WTC11 (cell line): Measurements from ENCODE around the gene JAZF1. TPM values are rescaled to one million over a fixed set of nuclear protein-coding genes. Genes with fewer than 3 reads are reported as not detected.

ENCODE experiments used
- ATAC-seq: fragments of 200-7000 bp; cut with Tn5 transposase; 2 replicates; pipeline ENCODE4 v1.10.0; 2021; ENCODE audit warnings: mild to moderate bottlenecking, moderate library complexity
- CTCF ChIA-PET: fragments of 300-600 bp; sonication (Branson Sonifier 250); formaldehyde crosslinking; loops from one replicate; lab custom pipeline; 2021; ENCODE audit warnings: antibody characterized with exemption; lab: Charles Lee
- POLR2A ChIA-PET: fragments of 350-600 bp; sonication (Branson Sonifier 250); formaldehyde crosslinking; loops from one replicate; lab custom pipeline; 2021; ENCODE audit warnings: antibody characterized with exemption; lab: Charles Lee
- DNase-seq: peaks from one replicate; pipeline ENCODE4 v3.0.0; 2021; ENCODE audit warnings: low spot score
- H3K27ac Mint-ChIP-seq: 2 replicates; pipeline ENCODE4 v1.8.0; 2021; ENCODE audit warnings: mixed read lengths
- H3K27me3 Mint-ChIP-seq: 2 replicates; pipeline ENCODE4 v1.8.0; 2021; ENCODE audit warnings: low read depth, mild to moderate bottlenecking, moderate library complexity, mixed read lengths
- H3K36me3 Mint-ChIP-seq: 2 replicates; pipeline ENCODE4 v1.8.0; 2021; ENCODE audit warnings: mixed read lengths
- H3K4me1 Mint-ChIP-seq: 2 replicates; pipeline ENCODE4 v1.8.0; 2022; ENCODE audit warnings: mixed read lengths
- H3K4me3 Mint-ChIP-seq: 2 replicates; pipeline ENCODE4 v1.8.0; 2021; ENCODE audit warnings: mild to moderate bottlenecking, moderate library complexity, mixed read lengths
- H3K9me3 Mint-ChIP-seq: 2 replicates; pipeline ENCODE4 v1.8.0; 2021; ENCODE audit warnings: mixed read lengths
- HMGA2 ChIP-seq: fragments of 250-450 bp; sonication (Bioruptor Pico); IDR thresholded peaks from 2 replicates; pipeline ENCODE4 v1.4.0; 2021; ENCODE audit warnings: mild to moderate bottlenecking, moderate library complexity
- NR2C2 ChIP-seq: sonication (generic); formaldehyde crosslinking; IDR thresholded peaks from 2 replicates; pipeline ENCODE4 v1.8.0; 2022; ENCODE audit warnings: mild to moderate bottlenecking, missing genetic modification reagents
- TEAD4 ChIP-seq: sonication (generic); formaldehyde crosslinking; IDR thresholded peaks from 2 replicates; pipeline ENCODE4 v1.8.0; 2022; ENCODE audit warnings: mild to moderate bottlenecking, missing genetic modification reagents
- ZBTB21 ChIP-seq: sonication (generic); formaldehyde crosslinking; IDR thresholded peaks from 2 replicates; pipeline ENCODE4 v1.8.1; 2023; ENCODE audit warnings: mild to moderate bottlenecking, missing genetic modification reagents, borderline replicate concordance
- total RNA-seq: library from RNA; stranded (reverse); gene quantifications from 3 replicates; pipeline ENCODE4 v1.2.3, GENCODE V29; 2021
- TF ChIP-seq, protein P1 (sequence below): sonication (generic); formaldehyde crosslinking; IDR thresholded peaks from 2 replicates; pipeline ENCODE4 v1.8.1; 2022; ENCODE audit warnings: mild to moderate bottlenecking, moderate library complexity, missing genetic modification reagents
- TF ChIP-seq, protein P2 (sequence below): sonication (generic); formaldehyde crosslinking; IDR thresholded peaks from 2 replicates; pipeline ENCODE4 v1.8.0; 2022; ENCODE audit warnings: mild to moderate bottlenecking, missing genetic modification reagents
- TF ChIP-seq, protein P3 (sequence below): sonication (generic); formaldehyde crosslinking; IDR thresholded peaks from 2 replicates; pipeline ENCODE4 v1.8.0; 2022; ENCODE audit warnings: missing genetic modification reagents
- TF ChIP-seq, protein P4 (sequence below): fragments of 250-450 bp; sonication (Bioruptor Pico); IDR thresholded peaks from 2 replicates; pipeline ENCODE4 v1.9.0; 2021; ENCODE audit warnings: mild to moderate bottlenecking, borderline replicate concordance
- TF ChIP-seq, protein P5 (sequence below): sonication (generic); formaldehyde crosslinking; IDR thresholded peaks from 2 replicates; pipeline ENCODE4 v1.8.0; 2023; ENCODE audit warnings: missing genetic modification reagents

The JAZF1 gene
- total RNA-seq, 1 experiment from 2014 or later: 19.0 TPM

DNA sequence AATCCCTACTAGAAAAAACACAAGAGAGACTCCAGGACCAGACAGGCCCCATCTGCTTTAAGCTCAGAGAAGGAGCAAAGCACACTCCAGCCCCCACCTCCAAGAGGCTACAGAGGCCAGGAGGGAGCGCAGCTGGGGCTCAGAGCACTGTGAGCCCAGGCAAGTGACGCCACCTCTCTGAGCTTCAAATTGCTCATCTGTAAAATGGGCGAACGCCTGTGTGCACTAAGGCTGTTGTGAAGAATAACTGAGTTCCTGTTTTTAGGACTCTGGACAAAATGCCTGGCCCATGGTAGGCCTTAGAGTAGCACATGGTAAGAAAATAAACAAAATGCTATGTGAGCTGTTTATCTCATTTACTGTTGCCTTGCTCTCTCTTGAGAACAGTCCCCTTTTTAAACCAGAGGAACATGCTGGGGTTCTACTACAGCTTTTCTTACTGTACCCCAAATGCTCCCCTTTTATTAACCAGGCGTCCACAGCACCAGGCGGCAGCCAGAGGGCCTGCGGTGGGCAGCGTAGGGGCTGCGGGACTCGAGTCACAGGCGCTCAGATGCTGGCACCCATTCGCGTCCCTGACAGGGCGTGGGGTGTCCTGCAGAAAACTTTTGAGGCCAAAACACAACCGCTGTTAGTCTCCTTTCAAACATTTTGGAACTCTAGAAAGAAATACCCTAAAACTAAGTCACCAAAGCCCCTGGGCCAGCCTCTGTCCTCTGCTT is 336.9 kb downstream of the JAZF1 start (continued):
- TF ChIP-seq, protein P1, sequence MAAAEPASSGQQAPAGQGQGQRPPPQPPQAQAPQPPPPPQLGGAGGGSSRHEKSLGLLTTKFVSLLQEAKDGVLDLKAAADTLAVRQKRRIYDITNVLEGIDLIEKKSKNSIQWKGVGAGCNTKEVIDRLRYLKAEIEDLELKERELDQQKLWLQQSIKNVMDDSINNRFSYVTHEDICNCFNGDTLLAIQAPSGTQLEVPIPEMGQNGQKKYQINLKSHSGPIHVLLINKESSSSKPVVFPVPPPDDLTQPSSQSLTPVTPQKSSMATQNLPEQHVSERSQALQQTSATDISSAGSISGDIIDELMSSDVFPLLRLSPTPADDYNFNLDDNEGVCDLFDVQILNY: no peak
- no peak for TF ChIP-seq NR2C2 (CRISPR knock-in tag)
- TF ChIP-seq, all 79 proteins: peak for 0

GRCh38 chr7:27842851-27843250 is 337.7 kb downstream of the JAZF1 start:
- TF ChIP-seq, protein P2, sequence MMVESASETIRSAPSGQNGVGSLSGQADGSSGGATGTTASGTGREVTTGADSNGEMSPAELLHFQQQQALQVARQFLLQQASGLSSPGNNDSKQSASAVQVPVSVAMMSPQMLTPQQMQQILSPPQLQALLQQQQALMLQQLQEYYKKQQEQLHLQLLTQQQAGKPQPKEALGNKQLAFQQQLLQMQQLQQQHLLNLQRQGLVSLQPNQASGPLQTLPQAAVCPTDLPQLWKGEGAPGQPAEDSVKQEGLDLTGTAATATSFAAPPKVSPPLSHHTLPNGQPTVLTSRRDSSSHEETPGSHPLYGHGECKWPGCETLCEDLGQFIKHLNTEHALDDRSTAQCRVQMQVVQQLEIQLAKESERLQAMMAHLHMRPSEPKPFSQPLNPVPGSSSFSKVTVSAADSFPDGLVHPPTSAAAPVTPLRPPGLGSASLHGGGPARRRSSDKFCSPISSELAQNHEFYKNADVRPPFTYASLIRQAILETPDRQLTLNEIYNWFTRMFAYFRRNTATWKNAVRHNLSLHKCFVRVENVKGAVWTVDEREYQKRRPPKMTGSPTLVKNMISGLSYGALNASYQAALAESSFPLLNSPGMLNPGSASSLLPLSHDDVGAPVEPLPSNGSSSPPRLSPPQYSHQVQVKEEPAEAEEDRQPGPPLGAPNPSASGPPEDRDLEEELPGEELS (CRISPR knock-in tag): no peak
- TF ChIP-seq, protein P3, sequence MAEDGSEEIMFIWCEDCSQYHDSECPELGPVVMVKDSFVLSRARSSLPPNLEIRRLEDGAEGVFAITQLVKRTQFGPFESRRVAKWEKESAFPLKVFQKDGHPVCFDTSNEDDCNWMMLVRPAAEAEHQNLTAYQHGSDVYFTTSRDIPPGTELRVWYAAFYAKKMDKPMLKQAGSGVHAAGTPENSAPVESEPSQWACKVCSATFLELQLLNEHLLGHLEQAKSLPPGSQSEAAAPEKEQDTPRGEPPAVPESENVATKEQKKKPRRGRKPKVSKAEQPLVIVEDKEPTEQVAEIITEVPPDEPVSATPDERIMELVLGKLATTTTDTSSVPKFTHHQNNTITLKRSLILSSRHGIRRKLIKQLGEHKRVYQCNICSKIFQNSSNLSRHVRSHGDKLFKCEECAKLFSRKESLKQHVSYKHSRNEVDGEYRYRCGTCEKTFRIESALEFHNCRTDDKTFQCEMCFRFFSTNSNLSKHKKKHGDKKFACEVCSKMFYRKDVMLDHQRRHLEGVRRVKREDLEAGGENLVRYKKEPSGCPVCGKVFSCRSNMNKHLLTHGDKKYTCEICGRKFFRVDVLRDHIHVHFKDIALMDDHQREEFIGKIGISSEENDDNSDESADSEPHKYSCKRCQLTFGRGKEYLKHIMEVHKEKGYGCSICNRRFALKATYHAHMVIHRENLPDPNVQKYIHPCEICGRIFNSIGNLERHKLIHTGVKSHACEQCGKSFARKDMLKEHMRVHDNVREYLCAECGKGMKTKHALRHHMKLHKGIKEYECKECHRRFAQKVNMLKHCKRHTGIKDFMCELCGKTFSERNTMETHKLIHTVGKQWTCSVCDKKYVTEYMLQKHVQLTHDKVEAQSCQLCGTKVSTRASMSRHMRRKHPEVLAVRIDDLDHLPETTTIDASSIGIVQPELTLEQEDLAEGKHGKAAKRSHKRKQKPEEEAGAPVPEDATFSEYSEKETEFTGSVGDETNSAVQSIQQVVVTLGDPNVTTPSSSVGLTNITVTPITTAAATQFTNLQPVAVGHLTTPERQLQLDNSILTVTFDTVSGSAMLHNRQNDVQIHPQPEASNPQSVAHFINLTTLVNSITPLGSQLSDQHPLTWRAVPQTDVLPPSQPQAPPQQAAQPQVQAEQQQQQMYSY: no peak
- TF ChIP-seq HMGA2 (CRISPR knock-in tag) (no peak), ZBTB21 (CRISPR knock-in tag) (no peak), TEAD4 (CRISPR knock-in tag) (no peak)
- TF ChIP-seq, protein P4, sequence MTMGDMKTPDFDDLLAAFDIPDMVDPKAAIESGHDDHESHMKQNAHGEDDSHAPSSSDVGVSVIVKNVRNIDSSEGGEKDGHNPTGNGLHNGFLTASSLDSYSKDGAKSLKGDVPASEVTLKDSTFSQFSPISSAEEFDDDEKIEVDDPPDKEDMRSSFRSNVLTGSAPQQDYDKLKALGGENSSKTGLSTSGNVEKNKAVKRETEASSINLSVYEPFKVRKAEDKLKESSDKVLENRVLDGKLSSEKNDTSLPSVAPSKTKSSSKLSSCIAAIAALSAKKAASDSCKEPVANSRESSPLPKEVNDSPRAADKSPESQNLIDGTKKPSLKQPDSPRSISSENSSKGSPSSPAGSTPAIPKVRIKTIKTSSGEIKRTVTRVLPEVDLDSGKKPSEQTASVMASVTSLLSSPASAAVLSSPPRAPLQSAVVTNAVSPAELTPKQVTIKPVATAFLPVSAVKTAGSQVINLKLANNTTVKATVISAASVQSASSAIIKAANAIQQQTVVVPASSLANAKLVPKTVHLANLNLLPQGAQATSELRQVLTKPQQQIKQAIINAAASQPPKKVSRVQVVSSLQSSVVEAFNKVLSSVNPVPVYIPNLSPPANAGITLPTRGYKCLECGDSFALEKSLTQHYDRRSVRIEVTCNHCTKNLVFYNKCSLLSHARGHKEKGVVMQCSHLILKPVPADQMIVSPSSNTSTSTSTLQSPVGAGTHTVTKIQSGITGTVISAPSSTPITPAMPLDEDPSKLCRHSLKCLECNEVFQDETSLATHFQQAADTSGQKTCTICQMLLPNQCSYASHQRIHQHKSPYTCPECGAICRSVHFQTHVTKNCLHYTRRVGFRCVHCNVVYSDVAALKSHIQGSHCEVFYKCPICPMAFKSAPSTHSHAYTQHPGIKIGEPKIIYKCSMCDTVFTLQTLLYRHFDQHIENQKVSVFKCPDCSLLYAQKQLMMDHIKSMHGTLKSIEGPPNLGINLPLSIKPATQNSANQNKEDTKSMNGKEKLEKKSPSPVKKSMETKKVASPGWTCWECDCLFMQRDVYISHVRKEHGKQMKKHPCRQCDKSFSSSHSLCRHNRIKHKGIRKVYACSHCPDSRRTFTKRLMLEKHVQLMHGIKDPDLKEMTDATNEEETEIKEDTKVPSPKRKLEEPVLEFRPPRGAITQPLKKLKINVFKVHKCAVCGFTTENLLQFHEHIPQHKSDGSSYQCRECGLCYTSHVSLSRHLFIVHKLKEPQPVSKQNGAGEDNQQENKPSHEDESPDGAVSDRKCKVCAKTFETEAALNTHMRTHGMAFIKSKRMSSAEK (CRISPR knock-in tag): no peak
- TF ChIP-seq, protein P5, sequence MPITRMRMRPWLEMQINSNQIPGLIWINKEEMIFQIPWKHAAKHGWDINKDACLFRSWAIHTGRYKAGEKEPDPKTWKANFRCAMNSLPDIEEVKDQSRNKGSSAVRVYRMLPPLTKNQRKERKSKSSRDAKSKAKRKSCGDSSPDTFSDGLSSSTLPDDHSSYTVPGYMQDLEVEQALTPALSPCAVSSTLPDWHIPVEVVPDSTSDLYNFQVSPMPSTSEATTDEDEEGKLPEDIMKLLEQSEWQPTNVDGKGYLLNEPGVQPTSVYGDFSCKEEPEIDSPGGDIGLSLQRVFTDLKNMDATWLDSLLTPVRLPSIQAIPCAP (CRISPR knock-in tag): no peak
- TF ChIP-seq, all 79 proteins: peak for 0
- Mint-ChIP-seq H3K36me3 (peaks cover 3% of the 10 kb centered on the region), H3K27me3 (no peaks in the 10 kb centered on the region), H3K4me1 (peaks cover 20% of the 10 kb centered on the region), H3K4me3 (no peak overlapping the region), H3K27ac (peak overlapping the region; percentile 17), H3K9me3 (no peaks in the 10 kb centered on the region)
- ChIA-PET CTCF (interaction anchor here (0.7 to 1.6 kb wide), 2 partner anchors 54 to 251 kb away, joined by 3 read pairs; no protein-coding TSS in a partner anchor), POLR2A (interaction anchor here (0.7 kb wide), 1 partner anchor 267 kb away, joined by 3 read pairs; no protein-coding TSS in a partner anchor)
- ATAC-seq: peak; percentile 55
- no peak for DNase-seq
